Effector CD4-positive, alpha-beta T cell (primary cell): ENCODE measurements around the gene CBL.
A peak's percentile ranks its signal among the peaks of the same experiment; 100 is the strongest.
"Not testable (repeated sequence)": the region's sequence is repeated elsewhere in the genome, so short reads cannot be mapped to it uniquely, and the experiment has no call there.

Experiments
- DNase-seq: peaks from one replicate; pipeline ENCODE4 v3.0.0-alpha.2; 2020

Gene CBL

DNA sequence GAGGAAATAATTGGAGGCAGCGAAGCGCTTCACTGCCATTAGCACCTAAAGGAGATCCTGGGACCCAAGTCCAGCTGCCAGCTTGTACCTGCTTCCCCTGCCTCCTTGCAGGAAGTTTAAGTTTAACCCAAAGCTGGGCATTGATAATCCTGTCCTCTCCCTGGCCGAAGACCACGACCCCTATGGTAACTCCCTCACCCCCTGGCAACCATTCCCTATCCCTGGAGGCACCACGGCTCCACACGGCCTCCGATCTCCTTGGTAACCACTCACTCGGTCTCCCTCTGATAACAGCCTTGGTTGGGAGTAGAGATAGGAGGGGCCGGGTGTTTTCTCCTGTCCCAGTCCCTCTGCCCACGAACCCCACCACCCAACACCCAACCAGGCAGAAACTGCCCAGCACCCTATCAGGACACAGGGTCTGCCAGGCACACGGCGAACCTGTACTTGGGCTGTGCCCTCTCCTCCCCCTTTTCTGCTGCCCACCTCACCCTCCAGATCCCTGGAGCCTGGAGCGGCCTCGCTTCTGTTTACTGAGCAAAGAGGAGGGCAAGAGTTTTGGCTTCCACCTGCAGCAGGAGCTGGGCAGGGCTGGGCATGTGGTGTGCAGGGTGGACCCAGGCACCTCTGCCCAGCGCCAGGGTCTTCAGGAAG lies 20.0 kb upstream of the CBL start:
- DNase-seq, result no peak

GRCh38 chr11:119187123-119187892 lies 18.8 kb upstream of the CBL start:
- DNase-seq, result no peak

- DNase-seq, result no peak
These were observed 18.1 kb upstream of the CBL start for GRCh38 chr11:119188067-119188466.

DNA sequence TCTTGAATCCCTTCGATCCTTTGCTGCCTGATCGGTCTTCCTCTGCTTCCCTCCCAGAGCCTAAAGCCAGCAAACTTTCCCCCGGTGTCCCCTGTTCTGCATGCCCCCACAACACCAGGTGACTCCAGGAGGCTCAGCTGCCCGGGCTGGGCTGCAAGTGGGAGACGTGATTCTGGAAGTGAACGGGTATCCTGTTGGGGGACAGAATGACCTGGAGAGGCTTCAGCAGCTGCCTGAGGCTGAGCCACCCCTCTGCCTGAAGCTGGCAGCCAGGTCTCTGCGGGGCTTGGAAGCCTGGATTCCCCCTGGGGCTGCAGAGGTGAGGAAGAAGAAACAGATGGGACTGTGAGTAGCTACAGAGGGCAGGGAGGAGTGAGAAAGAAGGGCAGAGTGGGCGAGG lies 17.3 kb upstream of the CBL start:
- no peak for DNase-seq

- no peak for DNase-seq
These were observed 16.7 kb upstream of the CBL start for GRCh38 chr11:119189393-119189792.

DNA sequence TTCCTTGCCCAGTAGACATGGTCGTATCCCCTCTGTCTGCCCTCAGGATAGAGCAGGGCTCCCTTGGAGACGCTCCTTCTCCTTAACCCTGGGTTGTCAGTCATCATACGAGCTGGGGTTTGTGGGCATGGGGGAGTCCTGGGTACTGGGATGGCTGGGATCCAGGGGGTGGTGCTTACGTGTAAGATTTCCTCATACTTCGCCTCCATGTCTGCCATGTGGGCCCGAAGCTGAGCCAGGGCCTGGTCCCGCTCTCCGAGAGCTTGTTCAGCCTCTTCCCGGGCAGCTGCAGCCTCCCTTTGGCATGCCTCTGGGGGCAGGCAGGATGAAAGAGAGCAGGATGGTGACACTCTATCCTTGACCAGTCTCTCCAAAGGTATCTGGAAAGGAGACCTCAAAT lies 15.6 kb upstream of the CBL start:
- no peak for DNase-seq

- DNase-seq, result not testable (repeated sequence)
These were observed 14.9 kb upstream of the CBL start for GRCh38 chr11:119191265-119191664.

- DNase-seq, result no peak
These were observed 14.0 kb upstream of the CBL start for GRCh38 chr11:119192111-119192510.

- DNase-seq, result no peak
These were observed 13.1 kb upstream of the CBL start for GRCh38 chr11:119193001-119193400.

DNA sequence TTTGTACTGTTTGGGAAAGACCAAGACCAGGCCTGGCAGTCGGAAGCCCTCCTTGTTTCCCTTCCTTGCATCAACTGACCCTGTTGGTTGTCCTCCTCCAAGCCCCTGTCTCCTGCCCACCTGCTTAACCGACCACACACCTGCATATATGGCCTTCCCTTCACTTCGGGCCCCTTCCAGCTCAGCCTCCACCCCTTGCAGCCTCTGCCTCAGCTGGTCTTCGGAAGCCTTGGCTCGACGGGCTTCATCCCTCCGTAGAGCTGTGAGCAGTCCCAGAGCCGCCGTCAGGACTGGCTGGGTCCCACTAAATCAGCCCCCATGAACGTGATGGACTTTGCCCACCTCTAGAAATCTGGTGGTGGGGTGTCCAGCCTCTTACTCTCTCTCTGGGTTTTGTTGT lies 12.5 kb upstream of the CBL start:
- no peak for DNase-seq

DNA sequence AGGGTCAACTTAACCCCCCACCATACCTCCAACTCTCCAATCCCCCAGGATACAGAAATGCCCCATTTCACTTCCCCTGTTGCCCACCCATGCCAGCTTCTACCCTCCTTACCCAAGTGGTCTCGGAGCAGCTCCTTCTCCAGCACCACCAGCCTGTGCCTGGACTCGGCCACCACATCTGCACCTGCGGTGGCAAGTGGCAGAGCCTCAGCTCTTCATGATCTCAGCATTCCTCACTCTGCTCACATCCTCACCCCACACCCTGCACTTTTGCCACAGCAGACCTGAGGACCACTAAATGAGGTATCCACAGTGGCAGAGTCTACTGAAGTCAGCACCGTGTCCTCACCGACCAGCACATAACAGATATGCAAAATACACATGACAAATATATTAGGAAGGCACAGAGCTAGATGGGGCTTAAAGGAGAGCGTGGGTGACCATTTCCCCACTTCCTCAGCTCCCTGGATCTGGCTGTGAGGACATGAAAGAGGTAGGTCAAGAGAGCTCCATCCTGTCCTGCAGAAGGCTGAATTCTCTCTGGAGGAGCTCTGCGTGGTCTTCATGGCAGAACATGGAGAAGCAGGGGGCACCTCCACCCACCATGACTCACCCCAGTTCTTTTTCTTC lies 11.2 kb upstream of the CBL start:
- DNase-seq, result no peak

GRCh38 chr11:119195680-119196079 lies 10.5 kb upstream of the CBL start:
- DNase-seq, result no peak

DNA sequence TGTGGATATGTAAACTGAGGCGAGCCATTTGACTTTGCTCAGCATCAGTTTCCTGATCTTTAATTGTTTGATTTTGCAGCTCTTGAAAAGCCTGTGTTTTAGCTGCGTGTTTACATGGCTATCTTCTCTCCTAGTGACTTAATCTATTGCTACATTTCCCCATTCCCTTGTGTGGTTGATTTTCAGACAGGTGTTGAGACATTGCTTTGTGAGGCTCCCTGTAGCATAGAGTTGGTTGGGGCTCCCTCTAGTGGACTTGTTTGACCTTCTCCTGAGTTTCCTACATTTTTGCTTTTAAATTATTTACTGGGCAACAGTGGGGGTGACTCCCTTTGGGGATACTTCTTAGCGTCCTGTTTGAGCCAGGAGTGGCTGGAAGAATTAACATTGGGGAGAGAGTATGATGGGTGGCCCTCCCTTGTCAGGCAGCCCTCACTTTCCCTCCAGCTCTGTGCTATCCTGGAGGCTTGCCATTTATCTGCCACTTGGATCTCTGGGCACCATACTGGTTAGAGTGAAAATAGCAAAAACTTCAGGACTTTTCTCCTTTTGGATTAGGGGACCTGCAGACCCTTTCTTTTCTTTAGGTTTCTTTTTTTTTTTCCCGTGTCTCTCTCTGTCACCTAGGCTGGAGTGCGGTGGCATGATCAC lies 9.2 kb upstream of the CBL start:
- peak; percentile 57 for DNase-seq

DNA sequence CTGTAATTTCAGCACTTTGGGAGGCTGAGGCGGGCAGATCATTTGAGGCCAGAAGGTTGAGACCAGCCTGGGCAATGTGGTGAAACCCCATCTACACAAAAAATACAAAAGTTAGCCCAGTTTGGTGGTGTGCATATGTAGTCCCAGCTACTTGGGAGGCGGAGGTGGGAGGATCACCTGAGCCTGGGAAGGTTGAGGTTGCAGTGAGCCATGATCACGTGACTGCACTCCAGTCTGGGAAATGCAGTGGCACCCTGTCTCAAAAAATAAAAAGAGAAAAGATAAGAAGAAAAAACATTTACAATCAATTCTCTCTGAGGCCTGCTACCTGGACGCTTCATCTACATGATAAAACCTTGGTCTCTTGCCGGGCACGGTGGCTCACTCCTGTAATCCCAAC lies 7.2 kb upstream of the CBL start:
- no peak for DNase-seq

- not testable (repeated sequence) for DNase-seq
These were observed 4.9 kb upstream of the CBL start for GRCh38 chr11:119201236-119201635.

GRCh38 chr11:119202554-119202953 lies 3.6 kb upstream of the CBL start:
- DNase-seq, result no peak

DNA sequence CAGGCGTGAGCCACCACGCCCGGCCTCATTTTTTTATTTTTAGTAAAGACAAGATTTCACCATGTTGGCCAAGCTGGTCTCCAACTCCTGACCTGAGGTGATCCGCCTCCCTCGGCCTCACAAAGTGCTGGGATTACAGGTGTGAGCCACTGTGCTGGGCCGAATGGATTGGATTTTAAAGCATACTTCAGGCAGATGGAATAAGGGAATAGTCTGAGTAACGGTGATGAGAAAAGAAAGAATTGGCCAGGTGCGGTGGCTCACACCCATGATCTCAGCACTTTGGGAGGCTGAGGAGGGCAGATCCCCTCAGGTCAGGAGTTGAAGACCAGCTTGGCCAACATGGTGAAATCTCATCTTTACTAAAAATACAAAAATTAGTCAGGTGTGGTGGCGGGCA lies 2.1 kb upstream of the CBL start:
- DNase-seq, result no peak

DNA sequence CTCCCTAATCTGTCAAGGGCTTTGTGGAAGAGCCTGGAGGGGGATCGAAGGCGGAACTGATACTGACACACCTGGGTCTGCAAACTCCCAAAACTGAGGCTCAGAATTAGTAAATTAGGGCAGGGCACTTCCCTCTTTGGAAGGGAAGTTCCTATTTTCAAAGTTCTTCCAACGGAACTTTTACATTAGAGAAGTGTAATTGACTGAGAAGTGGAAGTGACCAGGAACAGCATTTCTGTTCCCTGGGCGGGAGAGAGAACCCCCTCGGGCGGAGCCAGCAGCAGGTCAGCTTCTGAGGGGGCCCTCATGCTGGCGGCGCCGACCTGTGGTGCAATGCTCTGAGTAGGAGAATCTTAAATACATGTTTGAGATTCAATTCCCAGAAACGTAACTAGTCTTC lies 1.1 kb upstream of the CBL start:
- DNase-seq, result no peak

GRCh38 chr11:119206511-119207414 lies 624 bp downstream of the CBL start:
- peak; percentile 28 for DNase-seq

DNA sequence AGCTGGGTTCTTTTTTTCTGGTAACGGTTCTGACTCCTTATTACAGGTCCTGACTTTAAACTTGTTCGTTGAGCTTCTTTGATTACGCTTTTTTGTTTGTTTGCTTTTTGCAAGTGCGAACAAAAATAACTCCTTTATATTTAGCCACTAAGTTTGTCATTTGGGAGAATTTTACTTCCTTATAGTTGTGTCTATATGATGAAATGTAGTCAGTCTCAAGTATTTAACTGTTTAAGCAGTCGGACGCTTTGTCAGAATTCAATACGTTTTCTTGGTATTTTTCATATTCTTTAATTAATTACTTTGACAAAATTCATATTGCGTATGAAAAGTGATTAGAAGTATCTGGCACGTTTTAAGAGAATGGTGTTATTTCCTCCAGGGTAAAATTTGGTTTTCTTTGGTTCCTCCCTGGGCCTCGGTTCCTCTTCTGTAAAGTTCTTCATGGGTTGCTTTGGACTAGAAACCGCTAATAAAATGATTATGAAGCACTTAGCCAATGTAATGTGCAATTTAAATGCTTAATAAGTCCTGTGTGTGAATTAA lies 1.3 kb downstream of the CBL start:
- no peak for DNase-seq

DNA sequence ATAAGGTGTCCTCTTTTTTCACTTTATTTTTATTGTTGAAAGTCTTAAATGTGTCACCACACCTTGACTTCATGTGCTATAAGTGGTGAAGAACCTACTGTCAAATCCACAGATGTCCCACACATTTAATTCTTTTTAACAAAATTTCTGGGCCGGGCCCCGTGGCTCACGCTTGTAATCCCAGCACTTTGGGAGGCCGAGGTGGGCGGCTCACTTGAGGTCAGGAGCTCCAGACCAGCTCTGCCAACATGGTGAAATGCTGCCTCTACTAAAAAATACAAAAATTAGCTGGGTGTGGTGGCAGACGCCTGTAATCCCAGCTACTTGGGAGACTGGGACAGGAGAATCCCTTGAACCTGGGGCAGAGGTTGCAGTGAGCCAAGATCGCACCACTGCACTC lies 3.0 kb downstream of the CBL start:
- no peak for DNase-seq

GRCh38 chr11:119210050-119210449 lies 3.9 kb downstream of the CBL start:
- DNase-seq, result no peak
